HEK293T (cell line): ENCODE measurements around the gene GNE.
"Not testable (repeated sequence)": the region's sequence is repeated elsewhere in the genome, so short reads cannot be mapped to it uniquely, and the experiment has no call there.

ENCODE experiments used
- CTCF ChIA-PET: fragments of 350-600 bp; formaldehyde crosslinking; extraction: SDS; loops from one replicate; lab custom pipeline; 2021; ENCODE audit warnings: antibody characterized with exemption, inconsistent platforms; lab: Yijun Ruan, JAX
- POLR2A ChIA-PET: fragments of 350-600 bp; formaldehyde crosslinking; extraction: SDS; loops from one replicate; lab custom pipeline; 2020; ENCODE audit warnings: antibody characterized with exemption, inconsistent platforms; lab: Yijun Ruan, JAX
- DNase-seq: peaks from one replicate; pipeline ENCODE4 v3.0.0; 2012; ENCODE audit warnings: mixed read lengths; ENCODE audit errors: extremely low spot score
- ARNT ChIP-seq: fragments of 450-650 bp; IDR thresholded peaks from 2 replicates; pipeline ENCODE4 v1.6.1; 2017; ENCODE audit warnings: mild to moderate bottlenecking
- BHLHE40 ChIP-seq: fragments of 450-650 bp; IDR thresholded peaks from 2 replicates; pipeline ENCODE4 v1.6.1; 2016; ENCODE audit warnings: mild to moderate bottlenecking, moderate library complexity, borderline replicate concordance
- CTBP1 ChIP-seq: fragments of 450-650 bp; IDR thresholded peaks from 2 replicates; pipeline ENCODE4 v1.6.1; 2016; ENCODE audit warnings: borderline replicate concordance
- ELF4 ChIP-seq: fragments of 450-650 bp; IDR thresholded peaks from 2 replicates; pipeline ENCODE4 v1.6.1; 2017; ENCODE audit warnings: antibody characterized with exemption
- FOXA1 ChIP-seq: fragments of 450-650 bp; IDR thresholded peaks from 2 replicates; pipeline ENCODE4 v1.6.1; 2016; ENCODE audit warnings: mild to moderate bottlenecking
- FOXK2 ChIP-seq: fragments of 450-650 bp; IDR thresholded peaks from 2 replicates; pipeline ENCODE4 v1.6.1; 2016; ENCODE audit warnings: mild to moderate bottlenecking
- FOXM1 ChIP-seq: fragments of 450-650 bp; IDR thresholded peaks from 2 replicates; pipeline ENCODE4 v1.6.1; 2017; ENCODE audit warnings: mild to moderate bottlenecking, borderline replicate concordance
- HDGF ChIP-seq: fragments of 450-650 bp; IDR thresholded peaks from 2 replicates; pipeline ENCODE4 v1.6.1; 2017; ENCODE audit warnings: antibody characterized with exemption, borderline replicate concordance
- L3MBTL2 ChIP-seq: fragments of 450-650 bp; conservative IDR thresholded peaks from 2 replicates; pipeline ENCODE4 v1.6.1; 2016; ENCODE audit warnings: mild to moderate bottlenecking
- LEF1 ChIP-seq: fragments of 450-650 bp; IDR thresholded peaks from 2 replicates; pipeline ENCODE4 v1.6.1; 2017; ENCODE audit warnings: mild to moderate bottlenecking, borderline replicate concordance
- NFRKB ChIP-seq: fragments of 450-650 bp; IDR thresholded peaks from 2 replicates; pipeline ENCODE4 v1.6.1; 2016; ENCODE audit warnings: mild to moderate bottlenecking, moderate library complexity
- SP1 ChIP-seq: fragments of 450-650 bp; IDR thresholded peaks from 2 replicates; pipeline ENCODE4 v1.6.1; 2017
- SUZ12 ChIP-seq: fragments of 450-650 bp; IDR thresholded peaks from 2 replicates; pipeline ENCODE4 v1.6.1; 2016; ENCODE audit warnings: mild to moderate bottlenecking
- TARDBP ChIP-seq: fragments of 450-650 bp; IDR thresholded peaks from 2 replicates; pipeline ENCODE4 v1.6.1; 2016
- ZNF384 ChIP-seq: fragments of 450-650 bp; IDR thresholded peaks from 2 replicates; pipeline ENCODE4 v1.6.1; 2016
- TF ChIP-seq, protein P1 (sequence below): fragments of 450-650 bp; IDR thresholded peaks from 2 replicates; pipeline ENCODE4 v1.6.1; 2016

GNE gene

GRCh38 chr9:36276254-36276653 lies 18.0 kb upstream of the GNE start:
- TF ChIP-seq L3MBTL2 (no peak), HDGF (no peak), NFRKB (no peak), ZNF384 (no peak), LEF1 (no peak)
- ChIA-PET POLR2A (interaction anchor here (1.2 to 2.9 kb wide), 4 partner anchors 12 to 25 kb away, joined by 3 to 13 read pairs (median 5); partner anchors contain the start of gene GNE), CTCF (interaction anchor here (0.6 to 0.8 kb wide), 2 partner anchors 16 to 45 kb away, joined by 3 read pairs; no protein-coding TSS in a partner anchor)
- DNase-seq, result no peak

GRCh38 chr9:36275060-36275459 lies 16.8 kb upstream of the GNE start:
- TF ChIP-seq L3MBTL2 (no peak), LEF1 (no peak), HDGF (no peak), FOXA1 (no peak), TARDBP (no peak), ARNT (no peak), NFRKB (no peak), ZNF384 (no peak), CTBP1 (no peak), BHLHE40 (no peak), FOXM1 (no peak), FOXK2 (no peak), SUZ12 (no peak), ELF4 (no peak), SP1 (no peak)
- TF ChIP-seq, protein P1, sequence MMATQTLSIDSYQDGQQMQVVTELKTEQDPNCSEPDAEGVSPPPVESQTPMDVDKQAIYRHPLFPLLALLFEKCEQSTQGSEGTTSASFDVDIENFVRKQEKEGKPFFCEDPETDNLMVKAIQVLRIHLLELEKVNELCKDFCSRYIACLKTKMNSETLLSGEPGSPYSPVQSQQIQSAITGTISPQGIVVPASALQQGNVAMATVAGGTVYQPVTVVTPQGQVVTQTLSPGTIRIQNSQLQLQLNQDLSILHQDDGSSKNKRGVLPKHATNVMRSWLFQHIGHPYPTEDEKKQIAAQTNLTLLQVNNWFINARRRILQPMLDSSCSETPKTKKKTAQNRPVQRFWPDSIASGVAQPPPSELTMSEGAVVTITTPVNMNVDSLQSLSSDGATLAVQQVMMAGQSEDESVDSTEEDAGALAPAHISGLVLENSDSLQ, result no peak
- POLR2A ChIA-PET, result interaction anchor here (1.5 to 2.9 kb wide), 2 partner anchors 16 to 26 kb away, joined by 4 to 13 read pairs; partner anchors contain the start of gene GNE
- DNase-seq, result no peak
- CTCF ChIA-PET, result no interaction called here

GRCh38 chr9:36273354-36273753 lies 15.1 kb upstream of the GNE start:
- POLR2A ChIA-PET, result interaction anchor here (1.0 to 1.5 kb wide), 2 partner anchors 14 to 16 kb away, joined by 3 to 4 read pairs; no protein-coding TSS in a partner anchor
- DNase-seq, CTCF ChIA-PET: not testable (repeated sequence)

- POLR2A ChIA-PET, result interaction anchor here (1.7 kb wide), 1 partner anchor 10 kb away, joined by 6 read pairs; the partner anchor contains the start of gene GNE
- CTCF ChIA-PET, result no interaction called here
- no peak for TF ChIP-seq ELF4
- no peak for TF ChIP-seq TARDBP
- TF ChIP-seq LEF1, result no peak
- TF ChIP-seq CTBP1, result no peak
- DNase-seq, result no peak
These were observed 9.8 kb upstream of the GNE start for GRCh38 chr9:36268007-36268427.

DNA sequence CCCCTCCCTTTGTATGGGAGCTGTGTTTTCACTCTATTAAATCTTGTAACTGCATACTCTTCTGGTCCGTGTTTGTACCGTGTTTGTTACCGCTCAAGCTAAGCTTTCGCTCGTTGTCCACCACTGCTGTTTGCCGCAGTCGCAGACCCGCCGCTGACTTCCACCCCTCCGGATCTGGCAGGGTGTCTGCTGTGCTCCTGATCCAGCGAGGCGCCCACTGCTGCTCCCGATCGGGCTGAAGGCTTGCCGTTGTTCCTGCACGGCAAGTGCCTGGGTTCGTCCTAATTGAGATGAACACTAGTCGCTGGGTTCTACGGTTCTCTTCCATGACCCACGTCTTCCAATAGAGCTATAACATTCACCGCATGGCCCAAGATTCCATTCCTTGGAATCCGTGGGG lies 6.6 kb upstream of the GNE start:
- ChIA-PET CTCF (no interaction called here), POLR2A (no interaction called here)
- no peak for TF ChIP-seq FOXM1
- no peak for TF ChIP-seq BHLHE40
- TF ChIP-seq, protein P1, result no peak
- no peak for TF ChIP-seq TARDBP
- TF ChIP-seq CTBP1, result no peak
- no peak for TF ChIP-seq L3MBTL2
- TF ChIP-seq LEF1, result no peak
- no peak for TF ChIP-seq SP1
- TF ChIP-seq FOXK2, result no peak
- no peak for TF ChIP-seq SUZ12
- TF ChIP-seq ARNT, result no peak
- TF ChIP-seq NFRKB, result no peak
- TF ChIP-seq ZNF384, result no peak
- no peak for TF ChIP-seq FOXA1
- no peak for TF ChIP-seq ELF4
- TF ChIP-seq HDGF, result no peak
- no peak for DNase-seq

GRCh38 chr9:36263683-36264082 lies 5.4 kb upstream of the GNE start:
- DNase-seq, result no peak
- ChIA-PET POLR2A (interaction anchor here (0.7 to 1.0 kb wide), 2 partner anchors 9 to 13 kb away, joined by 3 read pairs; no protein-coding TSS in a partner anchor), CTCF (no interaction called here)
- TF ChIP-seq FOXM1, result no peak
- TF ChIP-seq FOXA1, result no peak
- TF ChIP-seq SUZ12, result no peak
- TF ChIP-seq BHLHE40, result no peak
- TF ChIP-seq ZNF384, result no peak
- no peak for TF ChIP-seq LEF1
- TF ChIP-seq, protein P1, result no peak
- TF ChIP-seq CTBP1, result no peak
- TF ChIP-seq TARDBP, result no peak
- no peak for TF ChIP-seq SP1
- no peak for TF ChIP-seq L3MBTL2
- no peak for TF ChIP-seq HDGF
- TF ChIP-seq NFRKB, result no peak
- TF ChIP-seq ELF4, result no peak
- no peak for TF ChIP-seq ARNT
